ENCODE results near the gene SGK1.
"Not testable (repeated sequence)": the region's sequence is repeated elsewhere in the genome, so short reads cannot be mapped to it uniquely, and the experiment has no call there.

Gene SGK1

GRCh38 chr6:134230087-134230700, 87.7 kb downstream of the SGK1 start:
- DNase-seq (ENCODE audit: low read depth in 2 of 3, low spot score in 1 of 3): no peak

- no peak for DNase-seq (ENCODE audit: low read depth in 2 of 3, low spot score in 1 of 3)
These were observed 88.4 kb downstream of the SGK1 start for GRCh38 chr6:134229520-134229919.

- no peak for DNase-seq (ENCODE audit: low read depth in 2 of 3, low spot score in 1 of 3)
These were observed 94.0 kb downstream of the SGK1 start for GRCh38 chr6:134223796-134224420.

- no peak for DNase-seq (ENCODE audit: low read depth in 2 of 3, low spot score in 1 of 3)
These were observed 96.7 kb downstream of the SGK1 start for GRCh38 chr6:134221250-134221649.

GRCh38 chr6:134217798-134218140, 100.1 kb downstream of the SGK1 start:
- DNase-seq (ENCODE audit: low read depth in 2 of 3, low spot score in 1 of 3): no peak

DNA sequence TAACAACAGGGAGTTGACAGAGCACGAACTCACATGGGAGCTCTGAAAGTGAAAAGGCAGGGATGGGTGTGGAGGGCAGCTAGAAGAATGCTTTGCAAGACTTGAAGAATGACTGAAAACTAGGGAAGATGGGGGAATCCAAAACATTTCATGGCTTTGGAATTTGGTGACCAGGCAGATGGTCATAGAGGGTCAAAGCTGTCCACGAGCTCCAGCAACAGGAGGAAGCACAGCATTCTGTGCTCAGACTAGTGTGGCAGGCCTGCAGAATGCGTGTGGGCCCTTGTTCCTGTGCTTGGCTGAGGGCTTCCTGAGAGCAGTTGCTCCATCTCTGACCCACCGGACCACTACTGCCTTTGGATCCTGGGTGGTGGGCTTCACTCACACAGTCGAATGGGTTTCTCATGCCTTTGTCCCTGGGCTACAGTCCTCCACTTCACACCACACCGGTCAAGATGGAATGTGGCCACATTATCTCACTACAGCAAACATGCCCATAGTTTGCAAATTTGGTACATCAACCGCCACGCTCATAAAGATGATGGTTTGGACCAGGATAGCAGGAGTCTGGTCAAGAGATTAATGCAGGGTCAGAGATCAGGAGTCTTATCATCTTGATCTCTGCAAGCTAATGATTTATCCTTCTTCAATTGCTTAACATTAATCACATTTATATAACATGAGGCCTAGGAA, 100.7 kb downstream of the SGK1 start:
- no peak for DNase-seq (ENCODE audit: low read depth in 2 of 3, low spot score in 1 of 3)

DNA sequence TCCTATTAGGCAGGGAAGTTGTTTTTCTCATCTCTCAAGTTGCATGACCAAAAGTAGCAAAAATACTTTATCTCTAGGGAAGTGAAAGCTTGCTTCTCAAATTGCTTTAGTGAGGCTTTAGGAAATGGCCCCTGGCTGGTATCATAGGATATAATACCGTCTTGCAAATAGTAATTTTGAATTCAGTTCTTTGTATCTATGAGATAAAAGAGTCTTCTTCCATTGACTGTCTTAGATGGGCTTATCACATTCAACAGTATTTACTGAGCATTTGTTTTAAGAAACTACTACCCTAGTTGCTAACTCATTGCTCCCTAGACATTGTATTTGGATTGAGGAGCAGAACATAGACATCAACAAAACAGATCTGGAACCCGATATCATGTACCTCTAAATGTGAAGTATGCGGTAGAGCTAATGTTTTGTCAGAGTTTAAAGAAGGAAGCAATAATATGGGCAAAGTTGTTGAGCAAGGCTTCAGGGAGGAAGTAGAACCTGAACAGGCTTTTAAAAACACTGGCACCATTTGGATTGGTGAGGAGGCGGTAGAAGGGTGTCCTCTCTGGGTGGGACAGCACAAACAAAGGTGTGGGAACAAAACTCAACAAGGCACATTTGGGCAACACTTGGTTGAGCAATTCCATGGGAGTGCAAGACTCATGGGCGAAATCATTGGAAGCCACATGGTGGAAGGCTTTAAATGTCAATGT, 101.5 kb downstream of the SGK1 start:
- no peak for DNase-seq (ENCODE audit: low read depth in 2 of 3, low spot score in 1 of 3)

GRCh38 chr6:134213410-134213809, 104.5 kb downstream of the SGK1 start:
- not testable (repeated sequence) for DNase-seq (ENCODE audit: low read depth in 2 of 3, low spot score in 1 of 3)

- DNase-seq (ENCODE audit: low read depth in 2 of 3, low spot score in 1 of 3): no peak
These were observed 106.6 kb downstream of the SGK1 start for GRCh38 chr6:134211297-134211696.

- no peak for DNase-seq (ENCODE audit: low read depth in 2 of 3, low spot score in 1 of 3)
These were observed 110.5 kb downstream of the SGK1 start for GRCh38 chr6:134207421-134207820.

GRCh38 chr6:134205366-134205765, 112.5 kb downstream of the SGK1 start:
- no peak for DNase-seq (ENCODE audit: low read depth in 2 of 3, low spot score in 1 of 3)

GRCh38 chr6:134204759-134205158, 113.2 kb downstream of the SGK1 start:
- DNase-seq (ENCODE audit: low read depth in 2 of 3, low spot score in 1 of 3): not testable (repeated sequence)

DNA sequence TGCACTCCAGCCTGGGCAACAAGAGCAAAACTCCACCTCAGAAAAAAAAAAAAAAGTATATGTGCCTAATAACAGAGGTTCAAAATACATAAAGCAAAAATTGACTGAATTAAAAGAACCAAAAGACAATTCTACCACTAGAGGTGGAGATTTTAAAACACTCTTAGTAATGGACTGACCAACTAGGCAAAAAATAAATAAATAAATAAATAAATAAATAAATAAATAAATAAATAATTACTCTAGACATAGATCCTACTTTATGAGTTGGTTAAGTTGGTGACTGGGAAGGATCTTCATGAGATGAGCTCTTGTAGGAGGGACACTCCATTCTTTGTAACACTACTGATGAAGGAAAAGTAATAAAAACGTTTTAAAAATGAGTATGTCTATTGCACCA, 113.9 kb downstream of the SGK1 start:
- DNase-seq (ENCODE audit: low read depth in 2 of 3, low spot score in 1 of 3): no peak

- DNase-seq (ENCODE audit: low read depth in 2 of 3, low spot score in 1 of 3): no peak
These were observed 116.2 kb downstream of the SGK1 start for GRCh38 chr6:134201716-134202115.

DNA sequence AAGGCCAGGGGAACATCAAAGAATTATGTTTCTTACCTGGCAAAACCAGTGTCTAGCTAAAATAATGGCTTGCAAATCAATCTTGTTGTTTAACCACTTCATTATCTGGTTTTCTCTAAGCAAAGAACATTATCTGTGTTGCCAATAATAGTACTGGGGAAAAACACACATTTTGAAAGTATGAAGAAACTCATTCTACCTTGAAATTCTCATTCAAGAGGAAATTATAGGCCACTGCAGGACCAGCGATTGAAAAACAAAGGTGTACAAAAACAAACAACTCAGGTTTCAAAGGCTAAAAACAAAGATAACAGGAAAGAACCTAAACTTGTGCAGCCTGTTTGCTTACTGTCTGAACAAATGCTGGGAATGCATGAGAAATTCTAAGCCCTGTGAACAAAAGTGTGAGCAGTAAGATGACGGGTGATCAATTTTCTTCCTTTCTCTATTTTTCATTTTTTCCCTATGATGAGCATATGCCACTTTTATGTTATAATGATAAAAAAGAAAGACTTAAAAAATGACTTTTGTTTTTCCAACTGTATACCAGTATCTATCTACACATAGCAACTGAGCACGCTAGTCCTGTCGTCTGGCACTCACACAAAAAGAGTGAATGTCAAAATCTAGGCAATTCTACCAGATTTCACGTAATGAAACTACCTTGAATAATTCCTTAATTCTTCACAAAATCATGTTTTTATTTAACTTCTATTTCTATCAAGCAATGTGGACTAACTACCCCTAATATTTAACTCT, 117.9 kb downstream of the SGK1 start:
- no peak for DNase-seq (ENCODE audit: low read depth in 2 of 3, low spot score in 1 of 3)

DNA sequence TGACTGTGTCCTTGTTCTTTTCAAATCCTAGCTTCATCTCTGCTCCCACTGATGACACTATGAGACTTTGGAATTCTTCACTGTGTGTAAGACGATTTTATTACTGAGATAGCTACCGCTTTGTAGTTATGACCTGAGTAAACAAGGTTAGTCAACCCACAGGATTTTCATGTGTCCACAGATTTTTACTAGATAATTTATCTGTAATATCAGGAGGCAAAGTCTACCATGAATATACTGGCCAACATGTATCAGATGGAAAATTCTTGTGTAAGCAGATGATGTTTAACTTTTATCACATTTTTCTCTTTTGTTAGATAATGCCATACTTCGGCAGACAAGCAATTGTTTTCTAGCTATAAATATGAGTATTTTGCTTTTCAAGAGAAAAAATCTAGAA, 119.8 kb downstream of the SGK1 start:
- no peak for DNase-seq (ENCODE audit: low read depth in 2 of 3, low spot score in 1 of 3)

DNA sequence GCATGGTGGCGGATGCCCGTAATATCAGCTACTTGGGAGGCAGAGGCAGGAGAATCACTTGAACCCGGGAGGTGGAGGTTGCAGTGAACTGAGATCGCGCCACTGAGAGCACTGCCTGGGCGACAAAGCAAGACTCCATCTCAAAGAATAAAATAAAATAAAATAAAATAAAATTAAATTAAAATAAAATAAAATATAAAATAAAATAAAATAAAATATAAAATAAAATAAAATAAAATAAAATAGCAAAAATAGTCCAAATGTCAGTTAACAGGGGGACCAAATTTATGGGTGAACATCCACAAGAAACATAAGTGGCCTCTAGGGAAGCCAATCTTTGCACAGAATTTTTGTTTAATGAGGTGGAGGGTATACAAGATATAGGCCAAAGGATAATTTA, 120.2 kb downstream of the SGK1 start:
- DNase-seq (ENCODE audit: low read depth in 2 of 3, low spot score in 1 of 3): not testable (repeated sequence)

- no peak for DNase-seq (ENCODE audit: low read depth in 2 of 3, low spot score in 1 of 3)
These were observed 121.2 kb downstream of the SGK1 start for GRCh38 chr6:134196568-134197193.

DNA sequence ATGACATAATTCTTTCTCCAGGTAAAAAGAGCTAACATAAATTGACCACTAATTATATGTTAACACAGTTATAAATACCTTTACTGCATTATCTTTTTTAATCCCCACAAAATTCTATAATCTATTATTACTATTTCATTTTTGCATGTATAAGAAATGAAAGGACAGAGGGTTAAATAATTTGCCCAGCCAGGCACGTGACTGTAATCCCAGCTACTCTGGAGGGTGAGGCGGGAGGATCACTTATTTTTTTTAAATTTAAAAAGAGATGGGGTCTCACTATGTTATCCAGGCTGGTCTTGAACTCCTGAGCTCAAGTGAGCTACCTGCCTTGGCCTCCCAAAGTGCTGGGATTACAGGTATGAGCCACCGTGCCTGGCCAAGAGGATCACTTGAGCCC, 121.9 kb downstream of the SGK1 start:
- DNase-seq (ENCODE audit: low read depth in 2 of 3, low spot score in 1 of 3): no peak

DNA sequence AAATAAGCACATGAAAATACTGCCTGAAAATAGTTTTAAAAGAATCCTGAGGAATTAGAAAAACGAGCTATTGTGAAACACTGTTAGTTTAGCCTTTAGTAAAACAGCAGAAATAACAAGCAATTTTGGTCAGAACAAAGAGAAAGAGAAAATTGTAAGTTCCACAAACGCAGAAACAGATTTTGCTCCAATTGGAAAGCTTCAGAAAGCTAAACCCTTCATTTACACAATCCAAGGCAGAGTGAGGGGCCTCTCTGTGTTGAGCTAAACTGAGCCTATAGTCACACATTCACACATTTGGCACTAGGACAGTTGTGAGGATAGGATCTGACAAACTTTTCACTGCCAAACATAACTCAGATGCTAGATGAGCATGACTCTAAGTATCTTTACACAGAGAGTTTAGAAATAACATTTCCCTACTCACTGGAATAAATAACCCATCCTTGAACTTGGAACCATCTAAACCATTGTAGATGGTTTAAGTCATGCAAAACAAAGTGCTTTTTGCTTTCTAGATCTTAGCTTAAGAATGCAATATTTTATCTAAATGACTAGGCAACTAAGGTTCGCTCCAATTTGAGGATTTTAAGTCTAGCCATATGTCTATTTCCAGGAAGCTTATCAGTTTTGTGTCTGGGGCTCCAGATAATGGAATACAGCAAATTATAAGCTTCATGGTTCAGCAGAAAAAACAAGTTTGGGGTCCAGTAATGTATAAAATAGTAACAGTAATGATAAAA, 122.6 kb downstream of the SGK1 start:
- DNase-seq (ENCODE audit: low read depth in 2 of 3, low spot score in 1 of 3): no peak
